ENCODE measurements around the gene CEP120. TPM values are rescaled to one million over a fixed set of nuclear protein-coding genes. Genes with fewer than 3 reads are reported as not detected.
A peak's percentile ranks its signal among the peaks of the same experiment; 100 is the strongest.
"Not testable (repeated sequence)": the region's sequence is repeated elsewhere in the genome, so short reads cannot be mapped to it uniquely, and the experiment has no call there.

The CEP120 gene
- total RNA-seq, 1 donor from 2014 or later: 9.9 TPM

DNA sequence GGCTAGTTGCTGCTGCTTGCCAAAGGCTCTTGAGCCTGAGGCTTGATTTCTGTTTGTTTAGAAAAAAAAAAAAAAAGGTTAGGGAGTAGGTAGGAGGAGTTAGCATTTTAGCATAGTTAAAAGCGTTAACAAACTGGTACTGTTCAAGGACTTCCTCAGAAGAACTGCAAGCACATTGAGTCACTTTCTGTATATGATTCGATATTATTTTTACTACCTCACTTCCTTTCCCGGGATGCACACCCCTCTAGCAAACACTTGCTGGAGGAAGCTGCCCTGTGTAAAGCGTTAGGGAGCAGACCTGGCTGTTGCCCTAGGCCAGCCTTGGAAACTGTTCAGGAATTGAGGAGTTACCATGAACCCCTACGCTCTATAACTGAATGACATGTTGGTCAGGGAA is 15.7 kb upstream of the CEP120 start:
- peak in 1 of 2 donors; percentile 41 for DNase-seq (ENCODE audit: low read depth in 2 of 2)

DNA sequence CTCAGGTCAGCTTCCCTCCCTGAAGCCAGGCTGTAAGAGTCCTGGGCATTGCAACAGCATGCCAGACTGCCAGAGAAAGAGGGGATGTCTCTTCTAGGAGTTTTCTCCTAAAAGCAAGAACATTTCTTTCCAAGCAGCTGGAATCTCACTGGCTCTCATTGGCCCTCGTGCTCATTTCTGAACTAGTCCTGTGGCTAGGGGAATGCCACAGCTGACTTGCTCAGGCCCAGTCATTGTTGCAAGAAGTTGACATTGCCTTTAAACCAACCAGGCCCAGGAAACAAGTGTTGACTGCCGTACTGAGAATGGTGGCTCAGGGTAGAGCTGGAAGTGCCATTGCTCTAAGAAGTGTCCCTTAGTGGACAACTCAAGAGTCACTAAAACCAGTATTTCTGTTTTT is 15.0 kb upstream of the CEP120 start:
- DNase-seq (ENCODE audit: low read depth in 2 of 2): no peak

DNA sequence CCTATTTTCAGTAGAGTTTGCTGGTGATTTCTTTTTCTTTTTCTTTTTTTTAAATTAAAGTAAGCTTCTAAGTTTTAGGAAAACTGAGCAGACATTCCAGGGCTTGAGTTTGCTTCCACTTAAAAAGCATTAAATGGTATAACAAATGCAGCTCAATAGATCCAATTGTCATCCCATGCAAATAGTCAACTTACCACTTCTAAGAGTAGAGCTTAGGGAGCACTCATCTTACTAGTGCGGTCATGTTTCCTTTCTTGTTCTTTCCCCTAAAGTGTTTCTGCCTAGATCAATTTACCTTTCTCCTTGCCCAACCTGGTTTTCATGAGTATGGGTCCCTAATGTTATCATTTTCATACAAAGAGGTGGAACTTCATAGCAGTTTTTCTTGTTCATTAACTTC is 13.0 kb upstream of the CEP120 start:
- DNase-seq (ENCODE audit: low read depth in 2 of 2): no peak

DNA sequence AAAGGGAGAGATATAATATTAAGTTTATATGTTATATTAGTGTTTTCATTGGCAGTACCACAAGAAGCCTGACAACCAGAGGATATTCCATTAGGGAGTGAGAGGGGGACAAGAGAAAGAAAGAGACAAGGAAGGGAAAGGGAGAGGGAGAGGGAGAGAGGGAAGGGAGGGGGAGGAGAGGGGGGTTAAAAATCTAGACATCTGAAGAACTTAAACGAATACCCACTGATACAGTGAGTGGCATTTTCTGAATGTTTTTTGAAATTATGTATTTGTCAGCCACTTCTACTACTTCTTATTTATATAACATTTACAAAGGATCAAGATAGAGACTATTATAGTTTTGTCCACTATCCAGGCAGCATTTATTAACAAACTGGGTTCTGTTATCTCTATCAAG is 11.6 kb upstream of the CEP120 start:
- DNase-seq (ENCODE audit: low read depth in 2 of 2): no peak

DNA sequence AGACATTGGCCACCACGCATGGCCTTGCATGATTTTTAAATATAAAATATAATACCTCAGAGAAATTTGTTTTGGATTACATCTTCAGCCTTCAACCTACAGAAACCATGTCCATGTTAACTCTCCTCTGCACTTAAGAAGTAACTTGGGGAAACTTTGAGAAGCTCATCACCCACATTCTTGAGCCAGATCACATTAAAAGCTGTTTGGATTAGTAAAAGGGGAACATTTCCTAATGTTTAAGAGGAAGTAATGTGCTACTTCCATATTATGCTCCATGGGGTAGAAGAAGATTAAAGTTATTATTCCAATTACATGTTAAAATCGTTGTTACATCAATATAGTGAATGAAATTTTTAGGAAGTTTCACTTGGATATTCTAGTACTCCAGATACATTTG is 10.4 kb upstream of the CEP120 start:
- DNase-seq (ENCODE audit: low read depth in 2 of 2): no peak

DNA sequence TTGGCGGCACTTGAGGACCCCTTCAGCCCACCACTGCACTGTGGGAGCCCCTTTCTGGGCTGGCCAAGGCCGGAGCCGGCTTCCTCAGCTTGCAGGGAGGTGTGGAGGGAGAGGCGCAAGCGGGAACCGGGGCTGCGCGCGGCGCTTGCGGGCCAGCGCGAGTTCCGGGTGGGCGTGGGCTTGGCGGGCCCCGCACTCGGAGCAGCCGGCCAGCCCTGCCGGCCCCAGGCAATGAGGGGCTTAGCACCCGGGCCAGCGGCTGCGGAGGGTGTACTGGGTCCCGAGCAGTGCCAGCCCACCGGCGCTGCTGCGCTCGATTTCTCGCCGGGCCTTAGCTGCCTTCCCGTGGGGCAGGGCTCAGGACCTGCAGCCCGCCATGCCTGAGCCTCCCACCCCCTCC is 7.2 kb upstream of the CEP120 start:
- not testable (repeated sequence) for DNase-seq (ENCODE audit: low read depth in 2 of 2)

DNA sequence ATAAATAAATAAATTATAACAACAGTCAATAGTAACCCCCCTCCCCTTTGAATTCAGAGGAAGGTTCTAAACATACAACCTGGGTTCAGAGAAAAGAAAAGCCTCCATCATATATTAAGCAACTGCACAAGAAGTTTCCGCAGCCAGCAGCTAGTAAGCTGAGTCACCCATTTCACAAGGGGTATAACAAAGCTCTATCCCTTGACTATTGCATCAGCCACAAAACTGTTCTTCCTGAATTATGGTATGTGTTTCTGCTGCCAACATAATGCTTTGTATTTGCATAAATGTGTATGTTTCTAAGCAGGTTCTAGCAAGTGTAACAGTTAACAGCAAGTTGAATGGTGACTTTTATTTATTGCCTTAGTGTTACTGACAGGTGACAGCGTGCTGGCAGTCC is 6.8 kb upstream of the CEP120 start:
- DNase-seq (ENCODE audit: low read depth in 2 of 2): peak in 1 of 2 donors; percentile 47

DNA sequence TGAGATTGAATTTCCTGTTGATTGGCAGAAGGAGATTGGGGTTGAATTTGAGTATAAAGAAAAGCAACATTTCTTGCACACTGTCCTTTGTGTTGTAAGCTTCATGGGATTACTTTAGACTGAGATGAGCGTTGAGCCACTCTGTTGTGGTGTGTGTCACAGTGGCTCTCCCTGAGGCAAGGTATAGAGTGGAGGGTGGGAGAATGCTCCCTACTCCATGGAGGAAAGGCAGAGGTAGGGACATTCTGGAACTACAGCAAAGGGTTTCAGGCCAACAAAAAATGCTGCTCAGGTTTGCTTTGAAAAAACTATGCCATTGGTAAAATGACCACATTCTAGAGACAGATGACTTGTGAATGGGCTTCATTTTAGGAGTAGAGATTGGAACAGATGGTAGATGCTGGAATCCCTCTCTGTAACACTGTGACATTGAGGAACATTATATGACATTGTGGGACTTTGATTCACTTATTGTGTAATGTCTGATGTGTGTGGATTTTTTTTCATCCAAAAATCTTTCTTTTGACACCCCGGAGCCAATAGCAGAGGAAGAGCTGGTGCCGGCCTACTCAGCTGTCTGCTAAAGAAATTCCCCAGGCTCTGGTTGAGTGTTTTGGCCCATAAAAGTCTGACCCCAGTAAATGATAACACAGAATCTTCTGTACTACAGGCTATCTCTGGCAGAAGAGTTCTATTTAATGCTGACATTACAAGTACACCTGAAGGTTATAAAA is 6.2 kb upstream of the CEP120 start:
- DNase-seq (ENCODE audit: low read depth in 2 of 2): no peak

DNA sequence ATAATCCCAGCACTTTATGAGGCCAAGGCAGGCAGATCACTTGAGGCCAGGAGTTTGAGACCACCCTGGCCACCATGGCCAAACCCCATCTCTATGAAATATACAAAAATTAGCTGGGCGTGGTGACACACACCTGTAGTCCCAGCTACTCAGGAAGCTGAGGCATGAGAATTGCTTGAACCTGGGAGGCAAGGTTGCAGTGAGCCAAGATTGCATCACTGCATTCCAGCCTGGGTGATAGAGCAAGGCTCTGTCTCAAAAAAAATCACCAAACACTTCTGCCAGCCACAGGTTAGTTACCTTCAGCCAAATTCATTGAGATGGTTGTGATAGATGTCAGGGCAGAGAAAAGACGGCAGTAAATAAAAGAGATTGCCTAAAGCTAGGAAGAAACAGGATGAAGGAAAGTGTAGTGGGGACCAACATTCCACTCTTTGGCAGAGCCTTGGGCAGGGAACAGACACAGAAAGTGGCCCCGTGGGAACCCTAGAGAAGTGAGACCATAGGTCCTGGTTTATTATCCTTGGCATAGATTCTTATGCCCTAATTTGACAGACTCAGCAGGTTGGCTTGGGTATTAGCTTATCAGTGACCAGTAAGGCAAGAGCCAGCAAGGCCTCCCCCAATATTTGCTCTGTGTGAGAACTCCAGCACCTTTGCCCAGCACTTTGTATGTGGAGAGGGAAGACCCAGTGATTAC is 5.5 kb upstream of the CEP120 start:
- DNase-seq (ENCODE audit: low read depth in 2 of 2): no peak

DNA sequence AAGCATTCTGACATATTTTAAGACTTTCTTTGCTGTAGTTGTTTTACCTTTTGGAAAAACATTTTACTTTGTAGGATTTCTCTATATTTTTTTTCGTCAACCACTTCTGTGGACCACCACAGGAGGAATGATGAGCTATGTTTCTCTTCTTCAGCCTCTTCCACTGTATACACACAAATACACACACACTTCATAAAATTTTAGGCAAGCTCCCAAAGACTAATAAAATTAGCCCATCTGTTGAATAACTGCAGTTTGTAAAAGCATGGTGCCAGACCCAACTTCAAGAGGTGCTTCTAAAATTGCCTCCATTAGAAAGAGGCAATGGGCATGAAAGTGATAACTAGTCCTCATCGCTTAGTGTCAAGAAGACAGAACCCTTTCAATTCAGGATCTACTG is 4.1 kb upstream of the CEP120 start:
- no peak for DNase-seq (ENCODE audit: low read depth in 2 of 2)

DNA sequence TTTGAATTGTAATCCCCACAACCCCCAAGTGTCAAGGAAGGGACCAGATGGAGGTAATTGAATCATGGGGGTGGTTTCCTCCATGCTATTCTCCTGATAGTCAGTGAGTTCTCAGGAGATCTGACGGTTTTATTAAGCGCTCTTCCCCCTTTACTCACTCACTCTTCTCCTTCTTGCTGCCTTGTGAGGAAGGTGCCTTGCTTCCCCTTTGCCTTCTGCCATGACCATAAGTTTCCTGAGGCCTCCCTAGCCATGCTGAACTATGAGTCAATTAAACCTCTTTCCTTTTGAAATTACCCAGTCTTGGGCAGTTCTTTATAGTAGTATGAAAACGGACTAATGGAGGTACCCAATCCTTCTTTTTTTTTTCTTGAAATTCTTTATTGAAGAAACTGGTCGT is 2.2 kb upstream of the CEP120 start:
- no peak for DNase-seq (ENCODE audit: low read depth in 2 of 2)

DNA sequence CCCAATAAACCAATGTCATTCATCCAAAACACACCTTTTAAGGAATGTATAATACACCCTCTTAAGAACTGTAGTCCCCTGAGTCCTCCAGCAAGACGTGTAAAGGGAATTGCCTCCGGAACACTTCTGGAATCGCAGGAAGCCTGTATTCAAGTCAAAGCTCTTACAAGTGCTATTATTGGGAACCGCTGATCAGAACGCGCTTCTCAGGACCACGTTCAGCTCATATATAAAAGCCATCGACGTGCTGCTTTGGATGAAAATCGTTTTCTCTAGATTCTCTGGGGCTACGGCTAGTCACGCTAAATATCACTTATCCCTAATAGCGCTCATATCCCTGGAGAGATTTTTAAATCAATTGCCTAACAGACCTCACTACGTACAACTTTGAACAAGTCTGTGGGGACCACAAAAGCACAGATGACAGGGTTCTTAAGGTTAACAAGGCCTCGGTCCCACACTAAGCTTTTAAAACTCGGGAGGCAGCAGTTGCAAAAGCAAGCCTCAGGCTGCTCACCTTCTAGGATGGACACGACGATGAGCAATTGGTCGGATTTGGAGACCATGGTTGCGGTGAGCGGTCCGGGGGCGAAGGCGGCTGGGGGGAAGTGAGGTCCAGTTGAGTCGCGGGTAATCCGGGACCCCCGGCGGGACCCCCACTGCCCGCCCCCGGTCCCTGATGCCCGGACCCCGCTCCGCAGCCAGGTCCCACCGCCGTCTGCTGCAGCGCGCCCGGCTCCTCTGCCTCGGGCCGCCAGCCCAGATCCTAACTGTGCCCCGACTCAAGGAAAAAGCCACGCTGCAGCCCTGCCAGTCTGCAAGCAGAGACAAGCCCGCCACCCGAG is 548 bp downstream of the CEP120 start:
- peak in 1 of 2 donors; percentile 49 for DNase-seq (ENCODE audit: low read depth in 2 of 2)

DNA sequence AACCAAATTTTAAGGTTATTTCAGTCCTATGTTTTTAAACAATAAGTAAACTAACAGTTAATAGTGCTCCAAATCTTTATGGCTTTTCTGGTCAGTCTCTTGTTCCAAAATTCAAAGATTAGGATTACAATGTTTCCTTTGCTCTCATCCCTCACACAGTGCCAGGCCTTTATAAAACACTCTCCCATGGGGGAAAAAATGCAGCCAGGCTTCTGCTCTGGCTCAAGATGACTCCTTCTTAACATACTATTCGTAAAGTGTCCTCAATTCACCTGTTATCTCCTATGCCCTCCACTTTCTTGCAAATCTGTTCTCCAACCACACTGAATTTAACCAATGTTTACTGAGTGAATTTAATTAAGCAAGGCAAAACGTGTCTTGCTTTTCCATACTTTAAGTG is 1.4 kb downstream of the CEP120 start:
- DNase-seq (ENCODE audit: low read depth in 2 of 2): no peak

DNA sequence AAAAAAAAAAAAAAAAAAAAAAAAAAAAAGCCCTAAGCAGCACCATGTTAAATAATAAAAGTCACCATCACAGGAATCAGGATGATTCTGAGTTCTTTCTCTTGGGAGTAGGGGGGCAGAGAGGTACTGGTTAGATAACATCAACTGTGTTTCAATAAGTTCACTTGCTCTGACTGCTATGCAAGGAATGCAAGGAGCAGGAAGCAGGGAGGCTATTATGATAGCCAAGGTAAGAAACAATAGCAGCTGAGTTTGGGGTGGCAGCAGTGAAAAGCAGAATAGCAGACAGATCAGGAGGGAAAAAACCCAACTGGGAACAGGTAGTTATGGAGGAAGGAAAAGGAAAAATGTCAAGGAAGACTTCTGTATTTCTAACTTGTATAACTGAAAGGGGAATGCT is 8.2 kb downstream of the CEP120 start:
- DNase-seq (ENCODE audit: low read depth in 2 of 2): peak in 1 of 2 donors; percentile 4

DNA sequence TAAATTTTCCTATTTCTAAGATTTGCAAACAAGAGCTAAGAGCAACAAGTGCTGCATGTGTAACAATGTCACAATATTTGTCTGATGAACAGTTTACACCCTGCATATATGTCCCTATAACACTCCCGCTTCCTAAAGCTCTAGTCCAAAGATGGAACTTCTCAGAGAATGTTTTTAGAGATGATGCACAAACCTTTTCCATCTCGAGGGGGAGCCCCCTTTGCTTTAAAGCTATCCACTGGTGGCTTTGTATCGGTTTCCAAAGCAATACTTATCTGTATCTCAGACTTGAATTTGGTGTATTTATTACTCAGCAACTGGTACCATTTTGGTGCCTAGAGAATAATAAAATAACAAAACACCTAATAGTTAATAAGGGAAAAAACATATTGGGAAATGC is 11.0 kb downstream of the CEP120 start:
- no peak for DNase-seq (ENCODE audit: low read depth in 2 of 2)

DNA sequence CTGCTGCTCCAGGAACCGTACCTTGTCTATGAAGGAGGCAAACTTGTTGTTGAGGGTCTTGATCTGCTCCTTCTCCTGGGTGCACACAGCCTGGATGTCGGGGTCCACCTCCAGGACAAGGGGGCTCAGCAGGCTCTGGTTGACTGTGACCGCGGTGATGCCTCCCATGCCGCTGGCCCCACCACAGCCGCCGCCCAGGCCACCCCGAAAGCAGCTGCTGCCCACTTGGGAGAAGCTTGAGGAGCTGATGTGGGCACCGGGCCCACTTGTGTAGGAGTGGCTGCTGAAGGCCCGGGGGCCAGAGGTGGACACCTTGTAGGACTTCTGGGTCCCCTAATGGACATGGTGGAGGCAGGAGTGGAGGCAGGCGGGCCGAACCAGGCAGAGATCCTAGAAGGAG is 21.2 kb downstream of the CEP120 start:
- not testable (repeated sequence) for DNase-seq (ENCODE audit: low read depth in 2 of 2)

DNA sequence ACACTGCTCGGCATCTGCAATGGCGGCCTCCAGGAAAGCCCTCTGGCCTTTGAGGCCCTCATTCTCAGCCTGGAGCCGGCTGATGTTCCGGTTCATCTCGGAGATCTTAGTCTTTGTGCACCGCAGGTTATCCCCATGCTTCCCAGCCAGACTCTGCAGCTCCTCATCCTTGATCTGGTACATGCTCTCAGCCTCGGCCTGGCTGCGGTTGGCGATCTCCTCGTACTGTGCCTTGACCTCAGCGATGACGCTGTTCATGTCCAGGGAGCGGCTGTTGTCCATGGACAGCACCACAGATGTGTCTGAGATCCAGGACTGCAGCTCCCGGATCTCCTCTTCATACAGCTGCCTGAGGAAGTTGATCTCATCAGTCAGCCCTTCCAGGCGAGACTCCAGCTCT is 21.9 kb downstream of the CEP120 start:
- DNase-seq (ENCODE audit: low read depth in 2 of 2): no peak

DNA sequence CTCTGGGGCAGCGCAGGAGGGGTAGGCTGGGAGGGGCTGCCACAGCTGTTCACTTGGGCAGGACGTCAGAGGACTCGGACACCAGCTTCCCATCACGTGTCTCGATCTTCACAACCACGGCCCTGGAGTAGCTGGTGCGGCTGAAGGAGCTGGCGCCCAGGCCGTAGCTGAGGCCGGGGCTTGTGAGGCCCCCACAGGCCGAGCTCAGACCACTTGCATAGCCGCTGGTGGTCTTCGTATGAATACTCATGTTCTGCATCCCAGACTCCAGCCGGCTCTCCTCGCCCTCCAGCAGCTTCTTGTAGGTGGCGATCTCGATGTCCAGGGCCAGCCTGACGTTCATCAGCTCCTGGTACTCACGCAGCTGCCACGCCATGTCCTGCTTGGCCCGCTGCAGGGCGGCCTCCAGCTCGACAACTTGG is 22.3 kb downstream of the CEP120 start:
- not testable (repeated sequence) for DNase-seq (ENCODE audit: low read depth in 2 of 2)

DNA sequence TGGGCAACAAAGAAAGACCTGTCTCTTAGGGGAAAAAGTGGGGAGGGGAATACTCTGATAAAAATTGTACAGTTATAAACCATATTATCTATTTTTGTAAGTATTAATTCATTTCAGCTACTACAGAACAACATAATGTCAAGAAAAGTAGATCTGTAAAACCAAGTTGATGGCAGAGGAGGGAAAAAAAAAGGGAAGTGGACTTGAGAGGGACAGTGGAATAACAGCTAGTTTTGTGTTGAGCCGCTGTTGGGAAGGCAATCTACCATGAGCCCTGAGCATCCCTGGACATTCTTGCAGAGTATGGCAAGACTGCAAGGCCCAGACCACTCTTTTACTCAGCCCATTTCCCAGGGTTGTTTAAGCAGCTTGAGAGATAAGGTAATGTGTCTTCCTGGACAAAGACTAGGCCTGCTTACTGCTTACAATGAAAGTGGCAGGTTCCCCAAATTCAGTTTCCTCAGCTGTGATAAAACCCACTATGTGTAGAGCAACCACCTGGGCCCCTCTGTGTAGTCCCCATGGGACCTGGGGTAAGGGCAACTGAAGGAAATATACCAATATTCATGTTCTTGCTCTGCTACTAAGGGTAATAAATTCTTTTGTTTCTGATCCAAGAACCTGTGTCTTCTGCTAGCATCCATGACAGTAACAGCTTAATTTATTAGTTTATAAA is 25.0 kb downstream of the CEP120 start:
- DNase-seq (ENCODE audit: low read depth in 2 of 2): no peak

DNA sequence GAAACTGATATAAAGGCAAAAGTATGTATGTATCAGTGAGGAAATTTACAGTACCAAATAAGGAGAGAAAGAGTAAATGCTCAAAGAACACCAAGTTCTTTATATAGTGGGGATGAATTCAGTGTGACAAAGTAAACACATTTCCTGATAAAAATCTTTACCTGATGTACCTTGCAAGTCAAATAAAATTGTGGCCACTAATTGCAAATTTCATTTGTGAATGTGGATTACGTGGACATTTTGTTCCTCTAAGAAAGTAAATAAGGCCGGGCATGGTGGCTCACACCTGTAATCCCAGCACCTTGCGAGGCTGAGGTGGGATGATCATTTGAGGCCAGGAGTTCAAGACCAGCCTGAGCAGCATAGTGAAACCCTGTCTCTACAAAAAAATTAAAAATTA is 25.7 kb downstream of the CEP120 start:
- no peak for DNase-seq (ENCODE audit: low read depth in 2 of 2)

DNA sequence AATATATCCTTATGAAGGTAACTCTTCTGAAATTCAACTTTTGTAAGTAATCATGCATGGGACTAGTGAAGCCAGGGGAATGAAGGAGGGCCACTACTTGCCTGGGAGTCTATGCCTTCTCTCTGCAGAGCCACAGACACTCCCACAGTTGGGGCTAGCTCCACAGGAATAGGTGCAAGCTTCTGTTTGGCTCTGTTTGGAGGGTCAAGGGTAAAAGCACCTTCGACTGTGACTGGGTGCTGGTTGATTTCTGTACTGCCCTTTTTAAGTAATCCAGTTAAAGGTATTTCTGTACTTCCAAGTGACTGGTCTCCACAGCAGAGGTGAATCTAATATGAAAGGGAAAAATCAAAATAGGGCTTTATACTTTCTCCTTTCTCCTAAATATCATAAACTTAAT is 32.2 kb downstream of the CEP120 start:
- DNase-seq (ENCODE audit: low read depth in 2 of 2): no peak

DNA sequence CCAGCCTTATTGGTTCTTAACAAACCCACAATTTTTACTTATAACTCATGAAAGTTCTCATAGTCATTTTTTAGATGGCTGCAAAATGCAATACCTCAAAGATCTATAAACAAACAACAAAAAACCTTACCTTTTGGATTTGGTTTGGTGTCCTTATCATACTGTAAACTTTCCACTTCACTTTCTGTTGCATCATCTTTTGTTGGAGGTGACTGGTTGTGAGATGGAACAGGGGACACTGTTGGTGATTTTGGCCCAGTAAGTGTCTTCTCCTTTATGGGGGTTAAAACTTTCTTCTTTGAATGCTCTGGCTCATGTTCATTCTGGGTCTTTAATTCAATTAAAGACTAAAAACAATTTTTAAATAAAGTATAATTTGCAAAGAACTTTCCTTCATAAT is 33.4 kb downstream of the CEP120 start:
- no peak for DNase-seq (ENCODE audit: low read depth in 2 of 2)

All from dermis microvascular lymphatic vessel endothelial cell (primary cell).